Stimulated activated CD8-positive, alpha-beta memory T cell treated with anti-CD3 and anti-CD28 coated beads, Interleukin-7, amount 100 ng/mL, for 48 hours (primary cell): ENCODE measurements around the gene AGT.
"Not testable (repeated sequence)": the region's sequence is repeated elsewhere in the genome, so short reads cannot be mapped to it uniquely, and the experiment has no call there.

Experiments
- DNase-seq, 2 donors: peaks; one replicate each; pipeline ENCODE4 v3.0.0-alpha.2; 2020; ENCODE audit warnings: low read depth in 1 of 2; ENCODE audit errors: extremely low read depth in 1 of 2

The AGT gene

GRCh38 chr1:230708631-230709580 lies 5.0 kb downstream of the AGT start:
- no peak for DNase-seq

- DNase-seq, result no peak
These were observed 5.9 kb downstream of the AGT start for GRCh38 chr1:230707732-230708630.

GRCh38 chr1:230706887-230707731 lies 6.8 kb downstream of the AGT start:
- DNase-seq, result no peak

GRCh38 chr1:230706020-230706699 lies 7.8 kb downstream of the AGT start:
- DNase-seq, result no peak

- DNase-seq, result no peak
These were observed 8.5 kb downstream of the AGT start for GRCh38 chr1:230705289-230706019.

GRCh38 chr1:230704830-230705229 lies 9.1 kb downstream of the AGT start:
- no peak for DNase-seq

- no peak for DNase-seq
These were observed 10.1 kb downstream of the AGT start for GRCh38 chr1:230703679-230704385.

GRCh38 chr1:230702934-230703678 lies 10.8 kb downstream of the AGT start:
- no peak for DNase-seq

GRCh38 chr1:230701895-230702768 lies 11.8 kb downstream of the AGT start:
- no peak for DNase-seq

GRCh38 chr1:230701434-230701833 lies 12.5 kb downstream of the AGT start:
- DNase-seq, result no peak

GRCh38 chr1:230700132-230700531 lies 13.8 kb downstream of the AGT start:
- no peak for DNase-seq

- no peak for DNase-seq
These were observed 14.2 kb downstream of the AGT start for GRCh38 chr1:230699716-230700115.

GRCh38 chr1:230698964-230699363 lies 15.0 kb downstream of the AGT start:
- DNase-seq, result not testable (repeated sequence)

GRCh38 chr1:230698130-230698529 lies 15.8 kb downstream of the AGT start:
- DNase-seq, result no peak

- DNase-seq, result no peak
These were observed 17.0 kb downstream of the AGT start for GRCh38 chr1:230696722-230697437.

GRCh38 chr1:230696218-230696617 lies 17.7 kb downstream of the AGT start:
- no peak for DNase-seq

GRCh38 chr1:230694991-230695390 lies 18.9 kb downstream of the AGT start:
- no peak for DNase-seq
